D721Med (cell line): ENCODE results near the gene RNF225.
"Not testable (repeated sequence)": the region's sequence is repeated elsewhere in the genome, so short reads cannot be mapped to it uniquely, and the experiment has no call there.

Experiments used
- DNase-seq: peaks from one replicate; pipeline ENCODE4 v3.0.0; 2011; ENCODE audit warnings: low spot score; ENCODE audit not compliant: insufficient read length
- FAIRE-seq: peaks from 2 replicates; lab custom pipeline; 2011; peaks lifted over from hg19 to GRCh38; lab: Jason Lieb, UNC
- CTCF ChIP-seq: IDR thresholded peaks from 2 replicates; pipeline ENCODE4 v1.5.1; 2012; ENCODE audit warnings: mild to moderate bottlenecking, control low read depth; ENCODE audit not compliant: insufficient read depth; ENCODE audit errors: missing control alignments

RNF225 gene

DNA sequence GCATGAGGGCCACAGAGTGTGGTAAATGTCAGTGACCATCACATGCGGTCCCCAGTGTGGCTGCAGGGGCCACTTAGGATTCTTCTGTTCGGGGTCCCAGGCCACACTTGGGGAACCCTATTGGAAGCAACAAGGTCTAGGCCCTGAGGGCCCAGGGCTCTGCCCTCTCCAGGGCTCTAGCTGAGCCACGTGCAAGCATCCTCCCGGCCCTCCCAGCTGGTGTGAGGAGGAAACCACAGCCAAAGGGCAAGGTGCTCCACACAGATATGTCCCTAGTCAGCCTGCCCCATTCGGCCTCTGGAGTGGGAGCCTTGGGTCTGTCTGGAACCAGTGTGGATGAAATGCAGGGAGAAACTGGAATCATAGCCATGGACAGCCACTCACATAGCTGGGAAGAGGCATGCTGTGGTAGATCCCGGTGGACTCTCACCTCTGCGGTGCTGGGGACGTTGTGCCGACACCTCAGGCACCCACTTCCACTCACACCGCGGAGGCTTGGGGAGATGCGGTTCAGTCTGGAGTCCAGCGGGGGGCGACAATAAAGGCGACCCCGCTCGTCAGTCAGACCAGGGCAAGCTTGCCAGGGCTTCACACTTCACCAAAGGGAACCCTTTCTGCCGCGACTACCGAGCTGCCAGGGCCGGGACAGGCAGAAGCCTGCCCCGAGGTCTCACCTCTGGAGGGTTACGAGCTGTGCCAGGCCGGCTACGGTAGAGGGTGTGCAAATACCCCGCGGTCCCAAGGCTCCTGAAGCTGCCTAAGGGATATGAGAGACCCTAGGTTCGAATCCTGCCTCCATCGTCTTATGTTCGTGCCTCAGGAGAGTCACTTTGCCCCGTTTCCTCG, 28.6 kb upstream of the RNF225 start:
- FAIRE-seq (no peak), DNase-seq (no peak)
- no peak for TF ChIP-seq CTCF

- FAIRE-seq (no peak), DNase-seq (no peak)
- TF ChIP-seq CTCF: no peak
These were observed 27.6 kb upstream of the RNF225 start for GRCh38 chr19:58367698-58368454.

DNA sequence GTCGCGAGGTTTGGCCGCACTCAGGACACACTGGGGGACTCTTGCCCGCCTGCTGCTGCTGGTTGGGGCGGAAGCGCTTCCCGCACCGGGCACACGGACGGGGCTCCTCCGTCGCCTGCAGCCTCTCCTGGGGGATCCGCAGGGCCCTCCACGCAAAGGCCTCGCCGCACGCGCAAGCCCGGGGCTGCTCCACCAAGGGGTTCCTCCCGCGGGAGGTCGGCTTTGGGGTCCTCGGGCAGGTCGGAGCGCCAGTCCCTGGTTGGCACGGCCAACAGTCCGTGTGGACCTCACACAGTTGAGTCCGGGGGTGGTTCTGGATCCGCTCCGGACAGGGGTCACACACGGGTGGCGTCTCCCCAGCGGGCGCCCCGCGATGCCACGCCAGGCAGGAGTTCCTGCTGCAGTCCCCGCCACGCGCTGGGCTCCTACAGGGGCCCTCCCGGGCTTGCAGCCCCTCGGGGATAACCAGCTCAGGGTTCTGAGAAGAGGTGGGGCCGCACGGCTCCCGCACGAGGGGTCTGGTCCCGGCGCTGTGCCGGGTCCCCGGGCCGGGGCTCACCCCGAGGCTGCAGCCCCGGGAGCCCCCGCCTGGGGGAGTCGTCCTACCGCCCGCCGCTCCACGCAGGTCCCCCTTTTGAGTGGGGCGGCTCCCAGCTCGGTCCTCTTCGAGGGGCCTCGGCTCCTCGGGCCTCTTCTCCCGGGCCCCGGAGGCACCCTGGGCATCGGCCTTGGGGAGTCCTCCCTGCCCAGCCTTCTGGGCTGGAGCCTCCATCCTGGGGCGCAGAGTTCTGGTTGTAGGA, 26.7 kb upstream of the RNF225 start:
- DNase-seq: no peak
- TF ChIP-seq CTCF: no peak
- no peak for FAIRE-seq

DNA sequence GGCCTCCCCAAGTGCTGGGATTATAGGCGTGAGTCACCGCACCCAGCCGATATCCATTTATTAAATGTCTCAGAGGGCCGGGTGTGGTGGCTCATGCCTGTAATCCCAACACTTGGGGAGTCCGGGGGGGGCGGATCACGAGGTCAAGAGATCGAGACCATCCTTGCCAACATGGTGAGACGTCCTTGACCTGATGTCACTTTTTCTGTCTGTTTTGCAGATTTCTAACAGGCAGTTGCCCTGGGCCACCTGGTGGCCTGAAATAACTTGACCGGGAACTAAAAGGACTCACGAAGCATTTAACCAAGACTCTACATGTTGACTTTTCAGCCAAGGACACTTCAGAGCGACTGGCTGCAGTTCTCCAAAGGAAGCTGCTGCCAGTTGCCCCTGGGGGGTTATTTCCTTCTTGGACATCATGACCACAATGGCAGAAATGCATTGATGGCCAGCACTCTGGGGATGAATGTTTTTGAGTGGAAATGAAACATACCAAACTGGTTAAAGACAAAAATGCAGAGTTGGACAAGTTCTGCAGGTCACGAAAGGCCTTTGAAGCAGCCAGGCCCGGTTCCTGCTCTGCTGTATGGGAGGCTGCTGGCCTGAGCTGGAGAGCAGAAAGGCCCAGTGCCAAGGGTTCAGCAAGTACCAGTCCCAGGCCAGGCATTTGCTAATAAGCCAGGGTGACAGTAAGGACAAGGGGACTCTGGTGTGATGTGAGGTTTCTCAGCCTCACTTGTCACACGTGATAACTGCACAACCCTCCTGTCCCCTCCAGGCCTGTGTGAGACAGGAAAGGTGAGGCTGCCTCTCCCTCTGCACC, 22.9 kb upstream of the RNF225 start:
- FAIRE-seq: no peak
- TF ChIP-seq CTCF: no peak

GRCh38 chr19:58374200-58374599, 21.3 kb upstream of the RNF225 start:
- FAIRE-seq (no peak), DNase-seq (no peak)
- no peak for TF ChIP-seq CTCF

More for the DNA sequence above, 22.9 kb upstream of the RNF225 start:
- DNase-seq: no peak

- DNase-seq, FAIRE-seq: not testable (repeated sequence)
These were observed 18.7 kb upstream of the RNF225 start for GRCh38 chr19:58376724-58377123.

GRCh38 chr19:58379246-58379645, 16.2 kb upstream of the RNF225 start:
- no peak for FAIRE-seq
- no peak for DNase-seq
- TF ChIP-seq CTCF: no peak
